HepG2 (cell line): ENCODE data around the gene FAM222B. TPM values are rescaled to one million over a fixed set of nuclear protein-coding genes. Genes with fewer than 3 reads are reported as not detected.

Experiments
- ATAC-seq: fragments of 200-7000 bp; cut with Tn5 transposase; 3 replicates; pipeline ENCODE4 v1.9.1; 2020; ENCODE audit warnings: mild to moderate bottlenecking, moderate library complexity
- BruUV-seq: library from RNA; stranded (reverse); fragments of 400-500 nt; replicated peaks from 2 replicates; lab custom pipeline; 2021; lab: Mats Ljungman, UMichigan
- CTCF ChIA-PET: fragments of 300-600 bp; formaldehyde crosslinking; extraction: SDS; loops from one replicate; lab custom pipeline; 2021; ENCODE audit warnings: low total read pairs, inconsistent platforms, low intra/inter-chr PET ratio; lab: Yijun Ruan, JAX
- POLR2A ChIA-PET: fragments of 350-600 bp; sonication (Branson Sonifier 250); formaldehyde crosslinking; loops from one replicate; lab custom pipeline; 2020; ENCODE audit warnings: antibody characterized with exemption, inconsistent platforms; lab: Yijun Ruan, JAX
- DNase-seq: peaks from one replicate; pipeline ENCODE4 v3.0.0-alpha.2; 2015; ENCODE audit warnings: low spot score
- FAIRE-seq: peaks from 3 replicates; lab custom pipeline; 2011; peaks lifted over from hg19 to GRCh38; lab: Jason Lieb, UNC
- H2AFZ ChIP-seq: one replicate; pipeline ENCODE4 v1.6.1; 2011; ENCODE audit warnings: low read length, inconsistent platforms
- H3K27ac ChIP-seq: fragments of 300-600 bp; 3 replicates; pipeline ENCODE4 v1.8.0; 2011; ENCODE audit warnings: mixed run types, mild to moderate bottlenecking, mixed read lengths, low read length, inconsistent platforms; ENCODE audit not compliant: insufficient read depth; ENCODE audit errors: extremely low read length
- H3K27me3 ChIP-seq, 2 experiments: fragments of 200-600 bp in 1 of 2; 2 replicates in 1 of 2; 3 replicates in 1 of 2; pipeline versions ENCODE4 v1.6.0 to v1.8.0; 2011; ENCODE audit warnings: low read length in 2 of 2, mild to moderate bottlenecking in 2 of 2, moderate library complexity in 2 of 2, inconsistent platforms in 1 of 2; ENCODE audit not compliant: insufficient read depth in 2 of 2, control insufficient read depth in 1 of 2
- H3K36me3 ChIP-seq, 2 experiments: fragments of 200-600 bp in 1 of 2; replicated peaks in 1 of 2; 2 replicates in 1 of 2; 3 replicates in 1 of 2; pipeline versions ENCODE4 v1.5.1 to v1.8.0; 2011; ENCODE audit warnings: low read length in 2 of 2, inconsistent platforms in 1 of 2; ENCODE audit not compliant: insufficient read depth in 2 of 2, control insufficient read depth in 1 of 2
- H3K4me1 ChIP-seq: 2 replicates; pipeline ENCODE4 v1.5.1; 2012; ENCODE audit warnings: low read length, inconsistent platforms; ENCODE audit not compliant: insufficient read depth
- H3K4me2 ChIP-seq: 2 replicates; pipeline ENCODE4 v1.6.0; 2011; ENCODE audit warnings: low read depth, low read length, inconsistent platforms
- H3K4me3 ChIP-seq, 3 experiments: fragments of 200-600 bp in 1 of 3; sonication (generic), shearing (Covaris generic) in 1 of 3; replicated peaks in 1 of 3; 2 replicates each; pipeline ENCODE4 v1.5.1; 2011 to 2016; ENCODE audit warnings: low read length in 3 of 3, inconsistent platforms in 2 of 3, low read depth in 2 of 3, mild to moderate bottlenecking in 2 of 3, control low read depth in 1 of 3, mixed read lengths in 1 of 3; ENCODE audit not compliant: insufficient read depth in 1 of 3
- H3K79me2 ChIP-seq: one replicate; pipeline ENCODE4 v1.6.1; 2011; ENCODE audit warnings: low read length, inconsistent platforms; ENCODE audit not compliant: insufficient read depth
- H3K9ac ChIP-seq: 2 replicates; pipeline ENCODE4 v1.6.0; 2011; ENCODE audit warnings: mild to moderate bottlenecking, low read depth, low read length, inconsistent platforms; ENCODE audit not compliant: insufficient read depth
- H3K9me3 ChIP-seq: 2 replicates; pipeline ENCODE4 v1.5.1; 2012; ENCODE audit warnings: mild to moderate bottlenecking, low read length
- H4K20me1 ChIP-seq: 2 replicates; pipeline ENCODE4 v1.6.0; 2011; ENCODE audit warnings: inconsistent platforms, mild to moderate bottlenecking, low read length, moderate library complexity; ENCODE audit not compliant: insufficient read depth
- AKAP8 ChIP-seq: sonication (generic); formaldehyde crosslinking; IDR thresholded peaks from 2 replicates; pipeline ENCODE4 v1.5.1; 2020; ENCODE audit warnings: mild to moderate bottlenecking, missing genetic modification reagents
- BATF2 ChIP-seq: sonication (generic); formaldehyde crosslinking; IDR thresholded peaks from 2 replicates; pipeline ENCODE4 v1.8.0; 2022; ENCODE audit warnings: mild to moderate bottlenecking, missing genetic modification reagents, moderate library complexity
- ELF1 ChIP-seq: sonication (generic); formaldehyde crosslinking; IDR thresholded peaks from 2 replicates; pipeline ENCODE4 v1.4.0; 2020; ENCODE audit warnings: missing genetic modification reagents
- FOXO4 ChIP-seq: sonication (generic); formaldehyde crosslinking; conservative IDR thresholded peaks from 2 replicates; pipeline ENCODE4 v1.8.1; 2023; ENCODE audit warnings: missing genetic modification reagents
- KMT2B ChIP-seq: IDR thresholded peaks from 2 replicates; pipeline ENCODE4 v1.6.1; 2016; ENCODE audit warnings: missing genetic modification reagents, missing compliant biosample characterization
- MEF2D ChIP-seq: sonication (generic); formaldehyde crosslinking; IDR thresholded peaks from 2 replicates; pipeline ENCODE4 v1.5.1; 2020; ENCODE audit warnings: mild to moderate bottlenecking, missing genetic modification reagents
- NFRKB ChIP-seq: fragments of 450-650 bp; IDR thresholded peaks from 2 replicates; pipeline ENCODE4 v1.6.1; 2017
- PPARG ChIP-seq: conservative IDR thresholded peaks from 2 replicates; pipeline ENCODE4 v1.6.1; 2016; ENCODE audit warnings: missing biosample characterization, missing genetic modification reagents
- SMARCC2 ChIP-seq: fragments of 450-650 bp; IDR thresholded peaks from 2 replicates; pipeline ENCODE4 v1.6.1; 2017; ENCODE audit warnings: antibody characterized with exemption, mild to moderate bottlenecking
- TGIF2 ChIP-seq: IDR thresholded peaks from 2 replicates; pipeline ENCODE4 v1.6.1; 2016; ENCODE audit warnings: control low read depth, missing compliant biosample characterization
- TMF1 ChIP-seq: sonication (generic); formaldehyde crosslinking; IDR thresholded peaks from 2 replicates; pipeline ENCODE4 v1.8.1; 2022; ENCODE audit warnings: low read depth, missing genetic modification reagents
- TOE1 ChIP-seq: sonication (generic); formaldehyde crosslinking; IDR thresholded peaks from 2 replicates; pipeline ENCODE4 v1.4.0; 2020; ENCODE audit warnings: mild to moderate bottlenecking, missing genetic modification reagents
- YEATS4 ChIP-seq: sonication (generic); formaldehyde crosslinking; IDR thresholded peaks from 2 replicates; pipeline ENCODE4 v1.4.0; 2020; ENCODE audit warnings: missing genetic modification reagents, borderline replicate concordance
- ZC3H4 ChIP-seq: sonication (generic); formaldehyde crosslinking; IDR thresholded peaks from 2 replicates; pipeline ENCODE4 v1.4.0; 2020; ENCODE audit warnings: missing genetic modification reagents, borderline replicate concordance
- ZFP36L2 ChIP-seq: sonication (generic); formaldehyde crosslinking; IDR thresholded peaks from 2 replicates; pipeline ENCODE4 v1.4.0; 2020; ENCODE audit warnings: missing genetic modification reagents
- ZNF101 ChIP-seq: sonication (generic); formaldehyde crosslinking; IDR thresholded peaks from 2 replicates; pipeline ENCODE4 v1.4.0; 2020; ENCODE audit warnings: mild to moderate bottlenecking, low read depth, missing genetic modification reagents, borderline replicate concordance
- ZNF138 ChIP-seq: sonication (generic); formaldehyde crosslinking; IDR thresholded peaks from 2 replicates; pipeline ENCODE4 v1.5.0; 2020; ENCODE audit warnings: mild to moderate bottlenecking, low read depth, missing genetic modification reagents
- ZNF160 ChIP-seq: sonication (generic); formaldehyde crosslinking; IDR thresholded peaks from 2 replicates; pipeline ENCODE4 v1.8.0; 2022; ENCODE audit warnings: mild to moderate bottlenecking, inconsistent platforms, missing genetic modification reagents
- ZNF781 ChIP-seq: sonication (generic); formaldehyde crosslinking; IDR thresholded peaks from 2 replicates; pipeline ENCODE4 v1.5.1; 2020; ENCODE audit warnings: borderline replicate concordance, mild to moderate bottlenecking, missing genetic modification reagents; ENCODE audit errors: not compliant biosample characterization
- ZNF816 ChIP-seq: sonication (generic); formaldehyde crosslinking; IDR thresholded peaks from 2 replicates; pipeline ENCODE4 v1.8.0; 2022; ENCODE audit warnings: missing genetic modification reagents, mild to moderate bottlenecking, borderline replicate concordance
- ZNF83 ChIP-seq: sonication (generic); formaldehyde crosslinking; IDR thresholded peaks from 2 replicates; pipeline ENCODE4 v1.4.0; 2020; ENCODE audit warnings: missing genetic modification reagents, mild to moderate bottlenecking, borderline replicate concordance
- ZSCAN12 ChIP-seq: sonication (generic); formaldehyde crosslinking; IDR thresholded peaks from 2 replicates; pipeline ENCODE4 v1.9.0; 2021; ENCODE audit warnings: mild to moderate bottlenecking, missing genetic modification reagents
- WGBS: methylation state at CpG from one replicate; pipeline ENCODE4 v1.1.6; 2017; ENCODE audit warnings: low lambda C conversion rate; 5-methylcytosine and 5-hydroxymethylcytosine counted together
- in situ Hi-C: cut with HindIII; loops from 2 replicates; pipeline ENCODE4 v1.10.0; 2017; ENCODE audit warnings: low pct_unique_long_range_greater_than_20kb; ENCODE audit not compliant: extremely low pct_ligation_motif_present
- intact Hi-C: fragments of 100-400 bp; cut with micrococcal nuclease; formaldehyde crosslinking; loops from one replicate; pipeline ENCODE4 v1.10.0; 2022; ENCODE audit not compliant: unreplicated experiment
- polyA plus RNA-seq, 8 experiments: library from polyadenylated mRNA; depleted of rRNA in 3 of 8; stranded (reverse) in 7 of 8; unstranded in 1 of 8; fragments of >200 nt; fragmentation: Illumina TruSeq in 4 of 8; extraction: Trizol in 4 of 8; gene quantifications; 2 replicates each; pipeline versions ENCODE4 v1.2.1 to v1.2.3, GENCODE V29; 2011 to 2016; ENCODE audit warnings: low read depth in 4 of 8, missing spikeins in 1 of 8, mixed read lengths in 1 of 8; ENCODE audit not compliant: insufficient read depth in 1 of 8
- total RNA-seq, 5 experiments: library from RNA; depleted of rRNA; stranded (reverse); fragments of >200 nt; fragmentation: Illumina TruSeq; extraction: Trizol; gene quantifications; 2 replicates each; pipeline ENCODE4 v1.2.3, GENCODE V29; 2016; ENCODE audit warnings: low read depth in 1 of 5

Gene FAM222B
- total and polyA plus RNA-seq, 2 of the 13 experiments (the other 11 are each of a cell fraction or from before 2014, with no cell fraction given), result 3.5 to 7.3 TPM

DNA sequence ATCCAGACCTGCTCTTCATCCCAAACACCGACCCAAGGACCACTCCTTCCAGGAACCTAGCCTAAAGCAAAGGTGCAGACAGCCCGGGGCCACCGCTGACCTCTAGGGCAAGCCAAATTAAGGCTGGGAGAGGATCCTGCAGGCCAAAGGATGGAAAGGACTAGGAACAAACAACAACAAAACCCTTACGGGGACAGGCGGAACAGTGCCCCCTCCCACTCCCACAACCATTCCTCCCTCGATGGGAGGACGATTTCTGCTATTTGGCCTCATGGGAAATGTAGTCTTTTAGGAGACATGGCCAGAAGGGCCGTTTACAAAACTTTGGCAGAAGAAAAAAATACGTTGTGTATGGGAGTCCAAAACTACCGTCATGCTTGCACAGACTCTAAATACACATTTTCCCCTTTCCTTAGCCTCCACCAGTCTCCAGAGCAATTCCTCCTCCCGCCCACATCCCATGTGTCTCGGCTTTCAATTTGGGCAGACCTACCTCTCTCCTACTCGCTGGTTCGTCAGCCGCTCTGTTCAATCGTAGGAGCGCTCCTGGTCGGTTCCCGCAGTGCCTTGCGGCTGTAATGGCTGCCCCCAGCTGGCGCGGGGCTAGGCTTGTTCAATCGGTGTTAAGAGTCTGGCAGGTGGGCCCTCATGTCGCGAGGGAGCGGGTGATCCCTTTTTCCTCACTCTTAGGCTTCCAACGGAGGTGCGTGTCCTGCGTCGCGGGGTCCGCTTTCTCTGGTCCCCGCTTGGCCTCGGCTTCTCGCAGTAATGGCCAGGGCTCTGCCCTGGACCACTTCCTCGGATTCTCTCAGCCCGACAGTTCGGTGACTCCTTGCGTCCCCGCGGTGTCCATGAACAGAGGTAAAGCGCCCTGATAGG lies 12.1 kb upstream of the FAM222B start, which contains the start of gene ERAL1:
Gene ERAL1 (plus strand): TSS at position 560 of the 879 bp plus-strand sequence. CDS start 19 bp downstream, at position 579.
- H3K9me3 ChIP-seq, result no peaks in the 10 kb centered on the region
- peaks cover 1 to 2% of the 10 kb centered on the region in 2 experiments; a peak in 2 of 5 replicates for H3K27me3 ChIP-seq
- H3K9ac ChIP-seq, result peak within 1 kb of the TSS; percentile 83
- peaks cover 27% of the 10 kb centered on the region for H3K4me1 ChIP-seq
- H3K36me3 ChIP-seq, result peaks cover 13 to 21% of the 10 kb centered on the region in 2 experiments; a peak in 4 of 5 replicates
- H3K27ac ChIP-seq, result peak within 1 kb of the TSS; percentile 61
- peak within 1 kb of the TSS; percentile 100 for H3K4me2 ChIP-seq
- BruUV-seq, result no TSS peak
- H4K20me1 ChIP-seq, result no peaks in the 10 kb centered on the region
- FAIRE-seq, result peak; percentile 87
- ChIA-PET POLR2A (interaction anchor here (0.5 to 1.6 kb wide), 9 partner anchors 11 to 143 kb away, joined by 3 to 8 read pairs (median 4); partner anchors contain the start of genes FAM222B, PROCA1 and TLCD1), CTCF (interaction anchor here (0.7 kb wide), 1 partner anchor 48 kb away, joined by 3 read pairs; the partner anchor contains the start of gene DHRS13)
- H3K79me2 ChIP-seq, result peaks cover 18% of the 10 kb centered on the region
- in situ Hi-C loops, result no loop called here
- H3K4me3 ChIP-seq, result peak within 1 kb of the TSS; percentile 92 to 94 (median 92)
- peak within 1 kb of the TSS; percentile 94 for H2AFZ ChIP-seq
- peak; percentile 99 for ATAC-seq
- WGBS, result 0% methylated on average over 42 of the region's 42 CpGs
- intact Hi-C loops, result no loop called here
- DNase-seq, result peak; percentile 80
- peak; percentile 66; the same call in 1 of the 2 replicates for TF ChIP-seq TGIF2 (CRISPR knock-in tag)
- TF ChIP-seq YEATS4 (CRISPR knock-in tag), result peak; percentile 82; the same call in 1 of the 2 replicates
- no peak for TF ChIP-seq AKAP8
- TF ChIP-seq ZC3H4 (CRISPR knock-in tag), result peak; percentile 18; the same call in 1 of the 2 replicates
- TF ChIP-seq ELF1 (CRISPR knock-in tag), result peak; percentile 53; the same call in 1 of the 2 replicates
- TF ChIP-seq TOE1 (CRISPR knock-in tag), result no peak
- 0 out of 2 replicates have a peak, but pooled peaks have one; percentile 69 for TF ChIP-seq FOXO4 (CRISPR knock-in tag)
- no peak for TF ChIP-seq BATF2 (CRISPR knock-in tag)
- peak; percentile 83; the same call in 1 of the 2 replicates for TF ChIP-seq ZNF160 (CRISPR knock-in tag)
- no peak; the same call in 1 of the 2 replicates for TF ChIP-seq MEF2D
- TF ChIP-seq ZNF781 (CRISPR knock-in tag), result peak; percentile 78
- TF ChIP-seq ZSCAN12 (CRISPR knock-in tag), result 0 out of 2 replicates have a peak, but pooled peaks have one; percentile 13
- TF ChIP-seq KMT2B (CRISPR knock-in tag), result peak; percentile 75
- no peak for TF ChIP-seq NFRKB
- TF ChIP-seq SMARCC2, result no peak
- no peak for TF ChIP-seq ZNF816 (CRISPR knock-in tag)
- TF ChIP-seq PPARG (CRISPR knock-in tag), result no peak
- TF ChIP-seq ZFP36L2 (CRISPR knock-in tag), result no peak
- no peak for TF ChIP-seq ZNF138 (CRISPR knock-in tag)
- 0 out of 2 replicates have a peak, but pooled peaks have one; percentile 71 for TF ChIP-seq ZNF101 (CRISPR knock-in tag)
- TF ChIP-seq TMF1, result no peak
- TF ChIP-seq ZNF83 (CRISPR knock-in tag), result no peak
